K562 (cell line): ENCODE measurements around the gene SPSB1. TPM values are rescaled to one million over a fixed set of nuclear protein-coding genes. Genes with fewer than 3 reads are reported as not detected.

Experiments
- ATAC-seq: fragments of 200-7000 bp; cut with Tn5 transposase; 3 replicates; pipeline ENCODE4 v1.9.1; 2020; ENCODE audit warnings: moderate library complexity
- BruUV-seq: library from RNA; stranded (reverse); fragments of 400-500 nt; replicated peaks from 2 replicates; lab custom pipeline; 2021; lab: Mats Ljungman, UMichigan
- CTCF ChIA-PET: fragments of 300-600 bp; formaldehyde crosslinking; extraction: SDS; loops from one replicate; lab custom pipeline; 2021; ENCODE audit warnings: low intra/inter-chr PET ratio; lab: Yijun Ruan, JAX
- POLR2A ChIA-PET: fragments of 300-600, 350-650 bp; sonication (Branson Sonifier 250); formaldehyde crosslinking; extraction: SDS; loops from one replicate; lab custom pipeline; 2021; ENCODE audit warnings: antibody characterized with exemption, inconsistent platforms; lab: Yijun Ruan, JAX
- DNase-seq, 4 experiments: peaks; one replicate each; pipeline versions ENCODE4 v3.0.0 to v3.0.0-alpha.2; 2011 to 2018; ENCODE audit warnings: low spot score in 3 of 4, mixed read lengths in 3 of 4; ENCODE audit errors: extremely low read depth in 1 of 4
- FAIRE-seq: peaks from 2 replicates; lab custom pipeline; 2011; peaks lifted over from hg19 to GRCh38; lab: Jason Lieb, UNC
- H2AFZ ChIP-seq: 2 replicates; pipeline ENCODE4 v1.6.0; 2011; ENCODE audit warnings: low read depth, low read length, control low read depth, inconsistent platforms
- H3K27ac ChIP-seq: fragments of 200-600 bp; 3 replicates; pipeline ENCODE4 v1.8.0; 2011; ENCODE audit warnings: low read depth, mild to moderate bottlenecking, control low read depth, inconsistent platforms, low read length, moderate library complexity, mixed read lengths; ENCODE audit errors: extremely low read depth
- H3K27me3 ChIP-seq, 2 experiments: fragments of 300-600 bp in 1 of 2; 2 replicates in 1 of 2; 3 replicates in 1 of 2; pipeline versions ENCODE4 v1.6.0 to v1.8.0; 2011; ENCODE audit warnings: inconsistent platforms in 2 of 2, low read length in 2 of 2, mild to moderate bottlenecking in 1 of 2, mixed read lengths in 1 of 2, moderate library complexity in 1 of 2; ENCODE audit not compliant: control insufficient read depth in 2 of 2, insufficient read depth in 2 of 2
- H3K36me3 ChIP-seq: fragments of 300-600 bp; 3 replicates; pipeline ENCODE4 v1.8.0; 2011; ENCODE audit warnings: mild to moderate bottlenecking, low read length, inconsistent platforms; ENCODE audit not compliant: control insufficient read depth, insufficient read depth
- H3K4me1 ChIP-seq, 2 experiments: fragments of 200-600 bp in 1 of 2; replicated peaks in 1 of 2; 2 replicates in 1 of 2; 3 replicates in 1 of 2; pipeline versions ENCODE4 v1.5.1 to v1.8.0; 2011; ENCODE audit warnings: inconsistent platforms in 2 of 2, low read length in 2 of 2, mild to moderate bottlenecking in 1 of 2, mixed read lengths in 1 of 2, moderate library complexity in 1 of 2; ENCODE audit not compliant: control insufficient read depth in 2 of 2, insufficient read depth in 2 of 2
- H3K4me2 ChIP-seq: 2 replicates; pipeline ENCODE4 v1.6.1; 2011; ENCODE audit warnings: low read length, control low read depth, inconsistent platforms, mixed read lengths; ENCODE audit not compliant: insufficient read depth
- H3K4me3 ChIP-seq: fragments of 200-600 bp; sonication (generic), shearing (Covaris generic); 2 replicates; pipeline ENCODE4 v1.5.1; 2016; ENCODE audit warnings: control low read depth, inconsistent platforms
- H3K79me2 ChIP-seq: fragments of 200-600 bp; 3 replicates; pipeline ENCODE4 v1.8.0; 2011; ENCODE audit warnings: low read length, inconsistent platforms; ENCODE audit not compliant: control insufficient read depth, insufficient read depth
- H3K9ac ChIP-seq, 2 experiments: 2 replicates each; pipeline versions ENCODE4 v1.6.0 to v1.6.1; 2011; ENCODE audit warnings: low read depth in 2 of 2, low read length in 2 of 2, control low read depth in 1 of 2, inconsistent platforms in 1 of 2, mild to moderate bottlenecking in 1 of 2, mixed read lengths in 1 of 2; ENCODE audit not compliant: insufficient read depth in 1 of 2
- H3K9me1 ChIP-seq: one replicate; pipeline ENCODE4 v1.6.0; 2011; ENCODE audit warnings: inconsistent platforms, mild to moderate bottlenecking, low read length, moderate library complexity; ENCODE audit not compliant: control insufficient read depth, insufficient read depth
- H3K9me3 ChIP-seq: replicated peaks from 2 replicates; pipeline ENCODE4 v1.5.1; 2011; ENCODE audit warnings: low read depth, low read length, inconsistent platforms; ENCODE audit not compliant: control insufficient read depth, insufficient read depth
- H4K20me1 ChIP-seq: replicated peaks from 2 replicates; pipeline ENCODE4 v1.6.1; 2011; ENCODE audit warnings: low read length, inconsistent platforms, mixed read lengths; ENCODE audit not compliant: control insufficient read depth, insufficient read depth
- BHLHE40 ChIP-seq: IDR thresholded peaks from 2 replicates; pipeline ENCODE4 v1.6.1; 2011; ENCODE audit warnings: low read length, improper control_type of control experiment
- CHCHD3 ChIP-seq: fragments of 250-450 bp; sonication (Bioruptor Pico); IDR thresholded peaks from 2 replicates; pipeline ENCODE4 v2.1.2; 2022; ENCODE audit warnings: mild to moderate bottlenecking
- FIP1L1 ChIP-seq: fragments of 200-400 bp; formaldehyde crosslinking; IDR thresholded peaks from 2 replicates; pipeline ENCODE4 v1.6.1; 2018; ENCODE audit warnings: mild to moderate bottlenecking, low read depth, low read length; ENCODE audit not compliant: poor library complexity, severe bottlenecking
- GATAD2B ChIP-seq: fragments of 450-650 bp; IDR thresholded peaks from 2 replicates; pipeline ENCODE4 v1.6.1; 2017; ENCODE audit warnings: mild to moderate bottlenecking, borderline replicate concordance
- MAZ ChIP-seq, 2 experiments: fragments of 450-650 bp in 1 of 2; sonication (generic) in 1 of 2; formaldehyde crosslinking; IDR thresholded peaks in 1 of 2; conservative IDR thresholded peaks in 1 of 2; 2 replicates each; pipeline versions ENCODE4 v1.4.0 to v1.5.0; 2020; ENCODE audit warnings: mild to moderate bottlenecking in 1 of 2, missing genetic modification reagents in 1 of 2
- MXD1 ChIP-seq: fragments of 250-450 bp; sonication (Bioruptor Pico); IDR thresholded peaks from 2 replicates; pipeline ENCODE4 v1.8.0; 2021; ENCODE audit warnings: borderline replicate concordance, mild to moderate bottlenecking, moderate library complexity; ENCODE audit not compliant: poor library complexity, severe bottlenecking
- NRF1 ChIP-seq, 2 experiments: fragments of 450-650 bp; IDR thresholded peaks in 1 of 2; conservative IDR thresholded peaks in 1 of 2; 2 replicates each; pipeline ENCODE4 v1.6.1; 2014; ENCODE audit warnings: mild to moderate bottlenecking in 2 of 2
- PKNOX1 ChIP-seq: fragments of 450-650 bp; IDR thresholded peaks from 2 replicates; pipeline ENCODE4 v1.6.1; 2016
- SMARCE1 ChIP-seq: fragments of 450-650 bp; IDR thresholded peaks from 2 replicates; pipeline ENCODE4 v1.7.1; 2016; ENCODE audit warnings: mild to moderate bottlenecking
- SP1 ChIP-seq: sonication (generic); formaldehyde crosslinking; IDR thresholded peaks from 2 replicates; pipeline ENCODE4 v1.8.1; 2022; ENCODE audit warnings: mild to moderate bottlenecking, missing genetic modification reagents
- TBL1XR1 ChIP-seq, 2 experiments: IDR thresholded peaks; 2 replicates each; pipeline ENCODE4 v1.6.1; 2012; ENCODE audit warnings: improper control_type of control experiment in 2 of 2, low read length in 2 of 2, mild to moderate bottlenecking in 1 of 2
- ZBTB17 ChIP-seq: fragments of 450-650 bp; formaldehyde crosslinking; IDR thresholded peaks from 2 replicates; pipeline ENCODE4 v1.4.0; 2020; ENCODE audit warnings: mild to moderate bottlenecking
- WGBS: fragments of 100-300 bp; shearing (Covaris generic); methylation state at CpG from one replicate; pipeline ENCODE4 v1.1.6; 2016; ENCODE audit warnings: low coverage, mixed read lengths; ENCODE audit not compliant: insufficient coverage; ENCODE audit errors: missing lambda C conversion rate; 5-methylcytosine and 5-hydroxymethylcytosine counted together
- in situ Hi-C: fragments of 300-500 bp; cut with MboI; formaldehyde crosslinking; loops from 4 replicates; pipeline ENCODE4 v1.15.0; 2018; ENCODE audit warnings: inconsistent platforms, mixed read lengths
- intact Hi-C: fragments of 100-400 bp; cut with micrococcal nuclease; formaldehyde crosslinking; loops from 2 replicates; pipeline ENCODE4 v1.14.2; 2022
- polyA plus RNA-seq, 8 experiments: library from polyadenylated mRNA; depleted of rRNA in 4 of 8; stranded (reverse) in 5 of 8; unstranded in 3 of 8; fragments of >200 nt; fragmentation: Nextera tagmentation in 2 of 8; fragmentation: Illumina TruSeq in 1 of 8; extraction: Ambion mirVana in 2 of 8; extraction: Trizol in 1 of 8; gene quantifications; 2 replicates each; pipeline versions ENCODE4 v1.2.1 to v1.2.3, GENCODE V29; 2011 to 2014; ENCODE audit warnings: inconsistent platforms in 1 of 8, missing spikeins in 1 of 8
- total RNA-seq, 7 experiments: library from RNA; depleted of rRNA in 6 of 7; stranded (reverse); fragments of >200 nt in 6 of 7; fragmentation: Illumina TruSeq in 2 of 7; extraction: Trizol in 2 of 7; gene quantifications; 2 replicates each; pipeline versions ENCODE4 v1.2.1 to v1.2.3, GENCODE V29; 2011 to 2021; ENCODE audit warnings: low replicate concordance in 1 of 7

Gene SPSB1
- total and polyA plus RNA-seq, 9 of the 15 experiments (the other 6 are each of a cell fraction or from before 2014, with no cell fraction given) = 0.06 to 0.35 (median 0.14) TPM; not detected in 6

GRCh38 chr1:9417695-9418094, 125.0 kb downstream of the SPSB1 start:
- Histone ChIP-seq H3K36me3 (no peaks in the 10 kb centered on the region), H2AFZ (no peak overlapping the region), H3K27ac (no peak overlapping the region), H3K79me2 (no peaks in the 10 kb centered on the region), H3K4me2 (no peak overlapping the region), H3K4me1 (peaks cover 0 to 15% of the 10 kb centered on the region in 2 experiments; a peak in 3 of 5 replicates), H4K20me1 (no peaks in the 10 kb centered on the region; the same call in 1 of the 2 replicates), H3K9me1 (peaks cover 3% of the 10 kb centered on the region), H3K4me3 (no peak overlapping the region), H3K9me3 (no peaks in the 10 kb centered on the region), H3K9ac (no peak overlapping the region), H3K27me3 (peaks cover 45 to 75% of the 10 kb centered on the region in 2 experiments)
- ChIA-PET POLR2A (interaction anchor here (0.5 kb wide), 1 partner anchor 97 kb away, joined by 3 read pairs; no protein-coding TSS in a partner anchor), CTCF (no interaction called here)
- no peak for DNase-seq
- ATAC-seq = no peak
- FAIRE-seq = no peak
- no TSS peak for BruUV-seq
- WGBS = 1% methylated on average over 9 of the region's 9 CpGs
- in situ Hi-C loops = no loop called here
- intact Hi-C loops = no loop called here
- no peak for TF ChIP-seq MXD1
- no peak for TF ChIP-seq FIP1L1
- TF ChIP-seq SP1 (CRISPR knock-in tag) = no peak
- TF ChIP-seq CHCHD3 (CRISPR knock-in tag) = no peak
- no peak for TF ChIP-seq ZBTB17 (CRISPR knock-in tag)

- ChIA-PET CTCF (no interaction called here), POLR2A (no interaction called here)
- no peaks in the 10 kb centered on the region for H3K9me3 ChIP-seq
- no TSS peak for BruUV-seq
- ATAC-seq (no peak), FAIRE-seq (no peak), DNase-seq (no peak)
- no peak overlapping the region for H3K9ac ChIP-seq
- H3K36me3 ChIP-seq = no peaks in the 10 kb centered on the region
- H3K4me2 ChIP-seq = no peak overlapping the region
- peaks cover 55 to 81% of the 10 kb centered on the region in 2 experiments for H3K27me3 ChIP-seq
- in situ Hi-C loops (no loop called here), intact Hi-C loops (no loop called here)
- H3K27ac ChIP-seq = no peak overlapping the region
- H2AFZ ChIP-seq = no peak overlapping the region
- no peak overlapping the region for H3K4me3 ChIP-seq
- H3K9me1 ChIP-seq = no peaks in the 10 kb centered on the region
- peaks cover 0 to 4% of the 10 kb centered on the region in 2 experiments; a peak in 1 of 5 replicates for H3K4me1 ChIP-seq
- no peaks in the 10 kb centered on the region for H3K79me2 ChIP-seq
- H4K20me1 ChIP-seq = no peaks in the 10 kb centered on the region; the same call in 1 of the 2 replicates
- TF ChIP-seq MAZ (CRISPR knock-in tag; conservative IDR thresholded peaks at IDR 0.05 in 1 of 2, IDR thresholded peaks at IDR 0.05 in 1 of 2) (no peak), NRF1 (conservative IDR thresholded peaks at IDR 0.05 in 1 of 2, IDR thresholded peaks at IDR 0.05 in 1 of 2) (no peak), GATAD2B (no peak), PKNOX1 (no peak), SMARCE1 (no peak), TBL1XR1 (IDR thresholded peaks at IDR 0.05; ENCODE audit: low read length in 2 of 2) (no peak), BHLHE40 (no peak)
- TF ChIP-seq, all 486 proteins: peak for 0
- WGBS = 6% methylated on average over 7 of the region's 7 CpGs
Observed at GRCh38 chr1:9418851-9419250, 126.2 kb downstream of the SPSB1 start.
